H54 (cell line): Measurements from ENCODE around the gene ENOSF1.
"Not testable (repeated sequence)": the region's sequence is repeated elsewhere in the genome, so short reads cannot be mapped to it uniquely, and the experiment has no call there.

Source experiments
- DNase-seq: peaks from one replicate; pipeline ENCODE4 v3.0.0; 2011; ENCODE audit warnings: low spot score, mixed read lengths; ENCODE audit not compliant: insufficient read length
- FAIRE-seq: peaks from 3 replicates; lab custom pipeline; 2011; peaks lifted over from hg19 to GRCh38; lab: Jason Lieb, UNC
- POLR2A ChIP-seq: IDR thresholded peaks from 2 replicates; pipeline ENCODE4 v1.6.1; 2011; ENCODE audit warnings: low read depth, mild to moderate bottlenecking, low read length

ENOSF1 gene

GRCh38 chr18:692824-693223, 19.6 kb downstream of the ENOSF1 start:
- no peak for TF ChIP-seq POLR2A
- DNase-seq, result no peak
- no peak for FAIRE-seq

GRCh38 chr18:688323-688722, 24.1 kb downstream of the ENOSF1 start:
- no peak for DNase-seq
- no peak for FAIRE-seq
- no peak for TF ChIP-seq POLR2A

- FAIRE-seq (no peak), DNase-seq (no peak)
- TF ChIP-seq POLR2A, result no peak
Observed at GRCh38 chr18:686339-687111, 25.9 kb downstream of the ENOSF1 start.

- no peak for FAIRE-seq
- no peak for DNase-seq
- no peak for TF ChIP-seq POLR2A
Observed at GRCh38 chr18:685438-685837, 27.0 kb downstream of the ENOSF1 start.

- no peak for DNase-seq
- TF ChIP-seq POLR2A, result no peak
- no peak for FAIRE-seq
Observed at GRCh38 chr18:683531-683930, 28.9 kb downstream of the ENOSF1 start.

- FAIRE-seq (no peak), DNase-seq (no peak)
- TF ChIP-seq POLR2A, result no peak
Observed at GRCh38 chr18:682833-683232, 29.6 kb downstream of the ENOSF1 start.

GRCh38 chr18:682416-682815, 30.0 kb downstream of the ENOSF1 start:
- FAIRE-seq, DNase-seq: not testable (repeated sequence)

- FAIRE-seq (no peak), DNase-seq (no peak)
- no peak for TF ChIP-seq POLR2A
Observed at GRCh38 chr18:681985-682384, 30.4 kb downstream of the ENOSF1 start.

- no peak for FAIRE-seq
- DNase-seq, result no peak
- no peak for TF ChIP-seq POLR2A
Observed at GRCh38 chr18:680392-680791, 32.0 kb downstream of the ENOSF1 start.

- TF ChIP-seq POLR2A, result no peak
- no peak for DNase-seq
- FAIRE-seq, result no peak
Observed at GRCh38 chr18:679516-679915, 32.9 kb downstream of the ENOSF1 start.

- DNase-seq, result no peak
- no peak for FAIRE-seq
- TF ChIP-seq POLR2A, result no peak
Observed at GRCh38 chr18:678482-679182, 33.8 kb downstream of the ENOSF1 start.

GRCh38 chr18:677951-678381, 34.5 kb downstream of the ENOSF1 start:
- DNase-seq, result no peak
- no peak for FAIRE-seq
- TF ChIP-seq POLR2A, result no peak

GRCh38 chr18:677145-677544, 35.3 kb downstream of the ENOSF1 start:
- no peak for DNase-seq
- TF ChIP-seq POLR2A, result no peak
- FAIRE-seq, result no peak

GRCh38 chr18:676736-677135, 35.7 kb downstream of the ENOSF1 start:
- FAIRE-seq, result no peak
- DNase-seq, result no peak
- TF ChIP-seq POLR2A, result no peak

GRCh38 chr18:676069-676468, 36.4 kb downstream of the ENOSF1 start:
- no peak for TF ChIP-seq POLR2A
- FAIRE-seq (no peak), DNase-seq (no peak)
